OCI-LY3 (cell line): ENCODE data around the gene LLPH.
A peak's percentile ranks its signal among the peaks of the same experiment; 100 is the strongest.

Source experiments
- H2AFZ ChIP-seq: fragments of 200-600, 300-600 bp; shearing (Covaris generic); 2 replicates; pipeline ENCODE4 v1.6.0; 2014; ENCODE audit warnings: antibody characterized with exemption, low read depth, low read length
- H3K27ac ChIP-seq: fragments of 200-600, 300-600 bp; sonication (generic); 2 replicates; pipeline ENCODE4 v1.5.1; 2014; ENCODE audit warnings: mild to moderate bottlenecking, low read length, moderate library complexity, mixed read lengths
- H3K27me3 ChIP-seq: fragments of 200-600, 300-600 bp; sonication (generic); 2 replicates; pipeline ENCODE4 v1.6.1; 2014; ENCODE audit warnings: low read depth, low read length, mixed read lengths
- H3K36me3 ChIP-seq: fragments of 200-600, 300-600 bp; sonication (generic); replicated peaks from 2 replicates; pipeline ENCODE3; 2014; ENCODE audit warnings: low read depth, low read length, mixed read lengths
- H3K4me1 ChIP-seq: fragments of 300-600, 200-600 bp; sonication (generic); 2 replicates; pipeline ENCODE4 v1.6.1; 2014; ENCODE audit warnings: low read length, mixed read lengths
- H3K4me2 ChIP-seq: fragments of 200-600, 300-600 bp; sonication (generic); 2 replicates; pipeline ENCODE4 v1.6.1; 2014; ENCODE audit warnings: low read length, mixed read lengths
- H3K4me3 ChIP-seq: fragments of 300-600, 200-600 bp; sonication (generic); 2 replicates; pipeline ENCODE4 v1.5.1; 2014; ENCODE audit warnings: antibody characterized with exemption, mild to moderate bottlenecking, low read length, moderate library complexity
- H3K79me2 ChIP-seq: fragments of 300-600, 200-600 bp; shearing (Covaris generic); 2 replicates; pipeline ENCODE4 v1.6.1; 2014; ENCODE audit warnings: mild to moderate bottlenecking, low read length, mixed read lengths
- H3K9ac ChIP-seq: fragments of 300-600, 200-600 bp; shearing (Covaris generic); 2 replicates; pipeline ENCODE4 v1.6.0; 2014; ENCODE audit warnings: mild to moderate bottlenecking, low read length, moderate library complexity
- H3K9me3 ChIP-seq: fragments of 200-600, 300-600 bp; shearing (Covaris generic); 2 replicates; pipeline ENCODE4 v1.6.1; 2014; ENCODE audit warnings: low read length, mixed read lengths; ENCODE audit not compliant: insufficient read depth
- H4K20me1 ChIP-seq: fragments of 200-600, 300-600 bp; sonication (generic); 2 replicates; pipeline ENCODE4 v1.6.1; 2016; ENCODE audit warnings: low read length, mixed read lengths; ENCODE audit not compliant: insufficient read depth
- EZH2phosphoT487 ChIP-seq: fragments of 200-600 bp; shearing (Covaris generic); IDR thresholded peaks from 2 replicates; pipeline ENCODE4 v1.6.1; 2018; ENCODE audit warnings: antibody characterized with exemption, mixed run types, low read depth
- TF ChIP-seq, protein P1 (sequence below): fragments of 200-600, 300-600 bp; sonication (generic); IDR thresholded peaks from 2 replicates; pipeline ENCODE4 v1.5.1; 2014; ENCODE audit warnings: antibody characterized with exemption, low read length, low read depth

Gene LLPH

GRCh38 chr12:66092559-66093269 is 37.8 kb downstream of the LLPH start:
- H3K4me3 ChIP-seq: no peak overlapping the region; the same call in 1 of the 2 replicates
- H3K27me3 ChIP-seq: no peaks in the 10 kb centered on the region
- H3K4me1 ChIP-seq: peaks cover 32% of the 10 kb centered on the region
- TF ChIP-seq, protein P1, sequence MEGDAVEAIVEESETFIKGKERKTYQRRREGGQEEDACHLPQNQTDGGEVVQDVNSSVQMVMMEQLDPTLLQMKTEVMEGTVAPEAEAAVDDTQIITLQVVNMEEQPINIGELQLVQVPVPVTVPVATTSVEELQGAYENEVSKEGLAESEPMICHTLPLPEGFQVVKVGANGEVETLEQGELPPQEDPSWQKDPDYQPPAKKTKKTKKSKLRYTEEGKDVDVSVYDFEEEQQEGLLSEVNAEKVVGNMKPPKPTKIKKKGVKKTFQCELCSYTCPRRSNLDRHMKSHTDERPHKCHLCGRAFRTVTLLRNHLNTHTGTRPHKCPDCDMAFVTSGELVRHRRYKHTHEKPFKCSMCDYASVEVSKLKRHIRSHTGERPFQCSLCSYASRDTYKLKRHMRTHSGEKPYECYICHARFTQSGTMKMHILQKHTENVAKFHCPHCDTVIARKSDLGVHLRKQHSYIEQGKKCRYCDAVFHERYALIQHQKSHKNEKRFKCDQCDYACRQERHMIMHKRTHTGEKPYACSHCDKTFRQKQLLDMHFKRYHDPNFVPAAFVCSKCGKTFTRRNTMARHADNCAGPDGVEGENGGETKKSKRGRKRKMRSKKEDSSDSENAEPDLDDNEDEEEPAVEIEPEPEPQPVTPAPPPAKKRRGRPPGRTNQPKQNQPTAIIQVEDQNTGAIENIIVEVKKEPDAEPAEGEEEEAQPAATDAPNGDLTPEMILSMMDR: no peak
- 0 out of 2 replicates have a peak overlapping the region, but pooled peaks have one; percentile 28 for H2AFZ ChIP-seq
- no peaks in the 10 kb centered on the region for H3K36me3 ChIP-seq
- no peak overlapping the region; the same call in 1 of the 2 replicates for H3K9ac ChIP-seq
- H3K9me3 ChIP-seq: no peaks in the 10 kb centered on the region
- no peaks in the 10 kb centered on the region for H3K79me2 ChIP-seq
- H3K27ac ChIP-seq: peak overlapping the region; percentile 40
- H4K20me1 ChIP-seq: no peaks in the 10 kb centered on the region
- peak overlapping the region; percentile 41 for H3K4me2 ChIP-seq

- no peak overlapping the region for H3K9ac ChIP-seq
- no peaks in the 10 kb centered on the region for H3K36me3 ChIP-seq
- H3K4me3 ChIP-seq: no peak overlapping the region
- no peaks in the 10 kb centered on the region for H4K20me1 ChIP-seq
- no peaks in the 10 kb centered on the region for H3K27me3 ChIP-seq
- H3K4me1 ChIP-seq: peaks cover 37% of the 10 kb centered on the region
- no peaks in the 10 kb centered on the region for H3K79me2 ChIP-seq
- TF ChIP-seq, protein P1: no peak
- TF ChIP-seq EZH2phosphoT487: no peak
- H3K4me2 ChIP-seq: no peak overlapping the region
- H3K27ac ChIP-seq: no peak overlapping the region
- H3K9me3 ChIP-seq: no peaks in the 10 kb centered on the region
- no peak overlapping the region for H2AFZ ChIP-seq
Observed at GRCh38 chr12:66090157-66090556, 40.4 kb downstream of the LLPH start.

DNA sequence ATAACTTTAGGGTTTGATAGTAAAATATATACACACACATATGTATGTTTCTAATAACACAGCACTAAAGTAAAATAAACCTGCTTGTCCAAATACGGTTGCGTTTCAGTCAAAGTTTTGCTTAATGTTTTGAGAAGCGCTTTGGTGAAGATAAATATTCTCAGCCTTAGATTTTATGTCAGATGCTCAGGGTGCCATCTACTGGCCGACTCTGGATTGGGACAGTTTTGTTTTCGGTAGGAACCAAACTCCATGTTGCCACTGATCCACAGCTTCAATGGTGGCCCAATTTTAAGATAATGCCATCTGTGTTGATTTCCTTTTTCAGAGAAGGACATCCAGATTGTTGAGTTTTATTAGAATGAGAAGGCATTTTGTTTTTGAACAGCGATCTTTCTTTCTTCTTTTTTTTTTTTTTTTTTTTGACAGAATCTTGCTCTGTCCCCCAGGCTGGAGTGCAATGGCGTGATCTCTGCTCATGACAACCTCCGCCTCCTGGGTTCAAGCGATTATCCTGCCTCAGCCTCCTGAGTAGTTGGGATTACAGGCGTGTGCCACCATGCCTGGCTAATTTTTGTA is 43.1 kb downstream of the LLPH start:
- Histone ChIP-seq H3K79me2 (no peaks in the 10 kb centered on the region), H3K4me2 (peak overlapping the region; percentile 47)
- TF ChIP-seq, protein P1: peak; percentile 90
- TF ChIP-seq EZH2phosphoT487: no peak

DNA sequence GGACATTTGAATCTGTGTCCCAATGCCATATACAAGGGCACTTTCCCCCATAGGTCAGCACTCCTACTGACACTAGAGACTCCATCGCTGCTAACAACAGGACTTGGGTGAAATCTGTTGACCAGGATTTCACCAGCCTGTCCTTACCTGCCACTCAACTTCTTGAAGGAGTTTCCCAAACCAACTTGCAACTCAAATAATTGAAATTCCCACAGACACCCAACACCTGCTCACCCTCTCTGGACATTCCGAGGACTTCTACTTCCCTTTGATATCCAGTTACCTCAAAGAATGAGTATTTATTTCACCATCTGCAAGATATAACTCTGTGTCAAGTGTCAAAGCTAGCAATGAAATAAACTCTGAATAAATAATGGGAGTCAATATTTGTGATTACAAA is 44.6 kb downstream of the LLPH start:
- H3K79me2 ChIP-seq: no peaks in the 10 kb centered on the region
- peaks cover 14% of the 10 kb centered on the region for H3K4me1 ChIP-seq
- H3K4me2 ChIP-seq: no peak overlapping the region
- H3K36me3 ChIP-seq: no peaks in the 10 kb centered on the region
- H3K27me3 ChIP-seq: no peaks in the 10 kb centered on the region
- H2AFZ ChIP-seq: no peak overlapping the region
- H3K9me3 ChIP-seq: peaks cover 3% of the 10 kb centered on the region; the same call in 1 of the 2 replicates
- H4K20me1 ChIP-seq: no peaks in the 10 kb centered on the region
- TF ChIP-seq EZH2phosphoT487: no peak
- TF ChIP-seq, protein P1: no peak
- no peak overlapping the region for H3K9ac ChIP-seq
- no peak overlapping the region for H3K4me3 ChIP-seq
- H3K27ac ChIP-seq: no peak overlapping the region

More for the DNA sequence above, 43.1 kb downstream of the LLPH start:
- H4K20me1 ChIP-seq: no peaks in the 10 kb centered on the region
- peaks cover 3% of the 10 kb centered on the region; the same call in 1 of the 2 replicates for H3K9me3 ChIP-seq
- no peaks in the 10 kb centered on the region for H3K27me3 ChIP-seq
- no peak overlapping the region for H3K9ac ChIP-seq
- H2AFZ ChIP-seq: no peak overlapping the region
- no peaks in the 10 kb centered on the region for H3K36me3 ChIP-seq
- H3K4me1 ChIP-seq: peaks cover 22% of the 10 kb centered on the region
- no peak overlapping the region for H3K4me3 ChIP-seq
- no peak overlapping the region for H3K27ac ChIP-seq
